Lower lobe of right lung (tissue), 2 donors: ENCODE measurements around the gene METTL14. TPM values are rescaled to one million over a fixed set of nuclear protein-coding genes. Genes with fewer than 3 reads are reported as not detected.
"Not testable (repeated sequence)": the region's sequence is repeated elsewhere in the genome, so short reads cannot be mapped to it uniquely, and the experiment has no call there.

Source experiments
- ATAC-seq, 2 donors: fragments of 200-7000 bp; cut with Tn5 transposase; one replicate each; pipeline ENCODE4 v1.9.1; 2020 to 2022; ENCODE audit warnings: mild to moderate bottlenecking in 2 of 2, moderate library complexity in 2 of 2
- DNase-seq: peaks from one replicate; pipeline ENCODE4 v3.0.0-alpha.2; 2020
- H3K27ac ChIP-seq: fragments of 200-600 bp; one replicate; pipeline ENCODE4 v1.8.0; 2022
- H3K27me3 ChIP-seq: fragments of 200-600 bp; one replicate; pipeline ENCODE4 v1.8.0; 2022; ENCODE audit warnings: low read depth
- H3K36me3 ChIP-seq: fragments of 200-600 bp; one replicate; pipeline ENCODE4 v1.8.0; 2022; ENCODE audit warnings: mild to moderate bottlenecking
- H3K4me1 ChIP-seq: fragments of 200-600 bp; one replicate; pipeline ENCODE4 v1.8.0; 2022
- H3K4me3 ChIP-seq: fragments of 200-600 bp; one replicate; pipeline ENCODE4 v1.8.0; 2022; ENCODE audit warnings: mild to moderate bottlenecking
- H3K9me3 ChIP-seq: fragments of 200-600 bp; one replicate; pipeline ENCODE4 v1.8.0; 2022
- CTCF ChIP-seq: fragments of 200-600 bp; IDR thresholded peaks from one replicate; pipeline ENCODE4 v1.8.0; 2022; ENCODE audit warnings: antibody characterized with exemption, mild to moderate bottlenecking
- intact Hi-C: fragments of 100-400 bp; cut with DNase I; formaldehyde crosslinking; loops from one replicate; pipeline ENCODE4 v1.11.0; 2022
- long read RNA-seq: library from polyadenylated mRNA; unstranded; transcript quantifications from one replicate; pipeline ENCODE4 v2.0.0, GENCODE V29; 2021
- total RNA-seq: library from RNA; stranded (reverse); fragmentation: NEBNext Ultra II Directional; extraction: Animal tissue kit (Norgen Biotek cat#: 25700); gene quantifications from one replicate; pipeline ENCODE4 v1.2.1, GENCODE V29; 2021
- donor health status: DM: no; HTN: yes; CAD: no; lungs with severe emphysema.

The METTL14 gene
- 48.7 TPM for total RNA-seq
- long read RNA-seq, full-length matches to known transcripts = 22 of 28 reads
- long read RNA-seq, partial matches to known transcripts = 2 of 28 reads
- long read RNA-seq, other reads (novel, unspliced or antisense) = 4 of 28 reads

- peak; percentile 12 for TF ChIP-seq CTCF
- Histone ChIP-seq H3K9me3 (no peaks in the 10 kb centered on the region), H3K27ac (peak within 1 kb of the TSS; percentile 85), H3K4me3 (peak within 1 kb of the TSS; percentile 65), H3K27me3 (no peaks in the 10 kb centered on the region), H3K36me3 (peaks cover 25% of the 10 kb centered on the region), H3K4me1 (peaks cover 19% of the 10 kb centered on the region)
- ATAC-seq = peak; percentile 98 to 99
- peak; percentile 93 for DNase-seq
- intact Hi-C loops = no loop called here
Observed at GRCh38 chr4:118684873-118685811, at the start of gene METTL14. TSS of gene METTL14 (plus strand) at chr4:118685392. CDS start at chr4:118685535, 143 bp downstream.

GRCh38 chr4:118636126-118636525 lies 49.1 kb upstream of the METTL14 start:
- H3K4me1 ChIP-seq, H3K9me3 ChIP-seq, intact Hi-C loops, ATAC-seq, H3K27ac ChIP-seq, DNase-seq, H3K27me3 ChIP-seq, H3K4me3 ChIP-seq: not testable (repeated sequence)
- H3K36me3 ChIP-seq = peaks cover 21% of the 10 kb centered on the region

GRCh38 chr4:118664665-118665064 lies 20.5 kb upstream of the METTL14 start:
- H3K4me1 ChIP-seq, H3K36me3 ChIP-seq, H3K27ac ChIP-seq, H3K27me3 ChIP-seq, DNase-seq, H3K4me3 ChIP-seq, H3K9me3 ChIP-seq, ATAC-seq, intact Hi-C loops: not testable (repeated sequence)
- TF ChIP-seq CTCF = peak; percentile 21

GRCh38 chr4:118669220-118669619 lies 16.0 kb upstream of the METTL14 start:
- H3K9me3 ChIP-seq, ATAC-seq: not testable (repeated sequence)

GRCh38 chr4:118670968-118671367 lies 14.2 kb upstream of the METTL14 start:
- H3K27ac ChIP-seq, ATAC-seq, H3K27me3 ChIP-seq, H3K9me3 ChIP-seq, H3K4me1 ChIP-seq, H3K4me3 ChIP-seq, intact Hi-C loops, H3K36me3 ChIP-seq, DNase-seq: not testable (repeated sequence)

More at GRCh38 chr4:118669220-118669619, 16.0 kb upstream of the METTL14 start:
- H3K27ac ChIP-seq, H3K36me3 ChIP-seq, intact Hi-C loops, H3K27me3 ChIP-seq, H3K4me1 ChIP-seq, H3K4me3 ChIP-seq, DNase-seq: not testable (repeated sequence)

- Histone ChIP-seq H3K9me3 (no peaks in the 10 kb centered on the region), H3K4me1 (no peaks in the 10 kb centered on the region), H3K36me3 (no peaks in the 10 kb centered on the region), H3K27me3 (no peaks in the 10 kb centered on the region), H3K27ac (no peak overlapping the region), H3K4me3 (no peak overlapping the region)
- intact Hi-C loops = no loop called here
- DNase-seq (no peak), ATAC-seq (no peak)
- TF ChIP-seq CTCF = no peak
Observed at GRCh38 chr4:118676128-118676527, 9.1 kb upstream of the METTL14 start.

GRCh38 chr4:118680808-118681207 lies 4.4 kb upstream of the METTL14 start:
- no peak overlapping the region for H3K4me3 ChIP-seq
- no peaks in the 10 kb centered on the region for H3K36me3 ChIP-seq
- no peaks in the 10 kb centered on the region for H3K27me3 ChIP-seq
- H3K4me1 ChIP-seq = no peaks in the 10 kb centered on the region
- ATAC-seq (no peak), DNase-seq (no peak)
- TF ChIP-seq CTCF = no peak
- intact Hi-C loops = no loop called here
- no peak overlapping the region for H3K27ac ChIP-seq
- H3K9me3 ChIP-seq = no peaks in the 10 kb centered on the region
